ENCODE data around the gene B3GALT4.

- TF ChIP-seq CTCF (IDR thresholded peaks at IDR 0.05; ENCODE audit: insufficient read depth, low read length, poor library complexity, severe bottlenecking) = no peak
- TF ChIP-seq EZH2phosphoT487 (conservative IDR thresholded peaks at IDR 0.05; ENCODE audit: low read length) = no peak
These were observed 20.6 kb downstream of the B3GALT4 start for GRCh38 chr6:33297406-33297955.
